ENCODE results near the gene METTL9.

METTL9 gene

DNA sequence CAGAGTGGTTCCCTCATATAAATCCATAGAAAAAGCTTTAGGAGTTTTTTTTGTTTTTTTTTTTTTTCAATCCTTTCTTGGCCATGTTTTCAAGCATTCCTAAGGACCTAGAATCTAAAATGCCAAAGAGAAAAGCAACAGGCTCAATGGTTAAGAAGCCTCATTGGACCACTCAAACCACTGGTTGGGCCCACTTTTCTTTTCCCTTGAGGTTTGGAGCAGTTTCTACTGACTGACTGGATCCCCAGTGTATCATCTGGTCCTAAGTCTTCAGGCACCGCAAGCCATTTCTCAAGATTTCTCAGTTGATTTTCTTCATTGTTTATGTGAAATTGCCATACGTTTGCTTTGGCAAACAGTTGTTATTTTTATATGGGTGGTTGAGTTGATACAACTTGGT lies 14.4 kb downstream of the METTL9 start:
- POLR2A ChIA-PET, result interaction anchor here (0.6 kb wide), 1 partner anchor 680 kb away, joined by 3 read pairs; no protein-coding TSS in a partner anchor
- DNase-seq (ENCODE audit: extremely low spot score), result no peak
- CTCF ChIA-PET, result no interaction called here
- TF ChIP-seq, protein P1, sequence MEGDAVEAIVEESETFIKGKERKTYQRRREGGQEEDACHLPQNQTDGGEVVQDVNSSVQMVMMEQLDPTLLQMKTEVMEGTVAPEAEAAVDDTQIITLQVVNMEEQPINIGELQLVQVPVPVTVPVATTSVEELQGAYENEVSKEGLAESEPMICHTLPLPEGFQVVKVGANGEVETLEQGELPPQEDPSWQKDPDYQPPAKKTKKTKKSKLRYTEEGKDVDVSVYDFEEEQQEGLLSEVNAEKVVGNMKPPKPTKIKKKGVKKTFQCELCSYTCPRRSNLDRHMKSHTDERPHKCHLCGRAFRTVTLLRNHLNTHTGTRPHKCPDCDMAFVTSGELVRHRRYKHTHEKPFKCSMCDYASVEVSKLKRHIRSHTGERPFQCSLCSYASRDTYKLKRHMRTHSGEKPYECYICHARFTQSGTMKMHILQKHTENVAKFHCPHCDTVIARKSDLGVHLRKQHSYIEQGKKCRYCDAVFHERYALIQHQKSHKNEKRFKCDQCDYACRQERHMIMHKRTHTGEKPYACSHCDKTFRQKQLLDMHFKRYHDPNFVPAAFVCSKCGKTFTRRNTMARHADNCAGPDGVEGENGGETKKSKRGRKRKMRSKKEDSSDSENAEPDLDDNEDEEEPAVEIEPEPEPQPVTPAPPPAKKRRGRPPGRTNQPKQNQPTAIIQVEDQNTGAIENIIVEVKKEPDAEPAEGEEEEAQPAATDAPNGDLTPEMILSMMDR (IDR thresholded peaks at IDR 0.05; ENCODE audit: control extremely low read depth, extremely low read depth, low read depth, missing control alignments), result no peak

DNA sequence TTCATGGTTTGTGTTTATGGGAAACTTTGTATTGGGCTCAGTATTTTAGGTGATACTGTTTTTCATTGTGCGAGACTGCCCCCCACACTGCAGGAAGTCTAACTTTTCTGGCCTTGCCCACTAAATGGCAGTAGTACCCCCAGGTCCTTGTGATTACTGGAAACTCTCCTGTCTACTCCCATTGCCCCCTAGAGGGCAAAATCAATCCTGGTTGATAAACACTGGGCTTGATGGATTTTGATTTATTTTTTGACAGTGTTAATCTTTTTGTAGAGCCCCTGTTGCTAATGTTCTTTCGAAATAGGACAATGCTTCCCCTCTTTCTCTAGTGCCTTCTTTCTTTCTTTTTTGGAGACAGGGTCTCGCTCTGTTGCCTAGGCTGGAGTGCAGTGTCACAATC lies 15.5 kb downstream of the METTL9 start:
- POLR2A ChIA-PET, result no interaction called here
- TF ChIP-seq, protein P1 (IDR thresholded peaks at IDR 0.05; ENCODE audit: control extremely low read depth, extremely low read depth, low read depth, missing control alignments), result no peak
- DNase-seq (ENCODE audit: extremely low spot score), result no peak
- CTCF ChIA-PET, result interaction anchor here (1.5 kb wide), 1 partner anchor 42 kb away, joined by 6 read pairs; no protein-coding TSS in a partner anchor

DNA sequence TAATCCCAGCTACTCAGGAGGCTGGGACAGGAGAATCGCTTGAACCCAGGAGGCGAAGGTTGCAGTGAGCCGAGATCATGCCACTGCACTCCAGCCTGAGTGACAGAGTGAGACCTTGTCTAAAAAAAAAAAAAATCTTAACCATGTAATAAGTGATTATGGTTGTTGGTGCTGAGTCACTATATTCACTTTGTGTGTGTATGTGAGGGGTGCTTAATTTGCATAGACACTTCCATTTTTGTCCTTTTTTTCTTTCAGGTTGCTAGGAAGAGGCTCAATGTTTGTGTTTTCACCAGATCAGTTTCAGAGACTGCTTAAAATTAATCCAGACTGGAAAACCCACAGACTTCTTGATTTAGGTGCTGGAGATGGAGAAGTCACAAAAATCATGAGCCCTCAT lies 18.2 kb downstream of the METTL9 start:
- ChIA-PET CTCF (interaction anchor here (1.2 to 1.5 kb wide), 3 partner anchors 14 to 40 kb away, joined by 3 to 5 read pairs (median 4); no protein-coding TSS in a partner anchor), POLR2A (no interaction called here)
- no peak for DNase-seq (ENCODE audit: extremely low spot score)
- TF ChIP-seq, protein P1 (IDR thresholded peaks at IDR 0.05; ENCODE audit: control extremely low read depth, extremely low read depth, low read depth, missing control alignments), result no peak

DNA sequence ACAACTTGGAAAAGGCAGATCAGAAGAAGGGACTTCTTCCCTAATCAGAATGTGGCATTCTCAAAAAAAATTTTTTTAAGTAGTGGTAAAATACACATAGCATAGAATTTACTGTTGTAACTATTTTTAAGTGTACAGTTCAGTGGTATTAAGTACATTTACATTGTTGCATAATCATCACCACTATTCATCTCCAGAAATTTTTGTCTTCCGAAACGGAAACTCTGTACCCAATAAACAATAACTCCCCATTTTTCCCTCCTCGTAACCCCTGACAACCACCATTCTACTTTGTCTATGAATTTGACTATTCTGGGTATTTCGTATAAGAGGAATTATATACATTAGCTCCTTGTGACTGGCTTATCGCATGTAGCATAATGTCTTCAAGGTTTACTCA lies 18.9 kb downstream of the METTL9 start:
- ChIA-PET CTCF (interaction anchor here (1.2 kb wide), 1 partner anchor 39 kb away, joined by 3 read pairs; no protein-coding TSS in a partner anchor), POLR2A (no interaction called here)
- TF ChIP-seq, protein P1 (IDR thresholded peaks at IDR 0.05; ENCODE audit: control extremely low read depth, extremely low read depth, low read depth, missing control alignments), result no peak
- DNase-seq (ENCODE audit: extremely low spot score), result no peak

DNA sequence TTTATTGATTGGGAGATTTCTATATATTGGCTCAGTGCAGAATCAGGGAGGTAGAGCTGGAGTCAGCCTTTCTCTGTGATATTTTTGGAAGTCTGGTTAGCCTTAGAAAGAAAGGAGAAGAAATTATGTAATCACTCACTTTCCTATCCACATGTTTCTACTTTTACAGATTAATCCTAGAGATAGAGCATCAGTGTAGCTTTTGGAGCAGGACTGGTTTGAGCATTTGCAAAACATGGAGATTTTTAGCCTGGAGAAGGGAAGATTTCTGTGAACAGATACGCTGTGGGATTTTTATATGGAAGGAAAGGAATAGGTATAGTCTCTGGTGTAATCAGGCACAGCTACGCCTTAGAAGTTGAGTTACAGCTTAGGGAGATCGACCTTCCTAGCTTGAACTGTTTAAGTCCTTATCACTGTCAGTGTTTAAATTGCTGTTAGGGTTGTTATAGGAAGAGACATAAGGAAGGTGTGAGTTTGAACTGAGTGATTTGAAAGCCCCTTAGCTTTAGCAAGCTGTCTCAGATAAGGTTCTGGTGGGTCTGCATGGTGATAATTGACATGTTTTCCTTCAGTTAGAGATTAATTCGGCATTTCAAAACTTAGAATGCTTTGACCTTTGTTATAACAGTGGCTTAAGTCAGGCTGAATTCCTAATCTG lies 20.5 kb downstream of the METTL9 start:
- TF ChIP-seq, protein P1 (IDR thresholded peaks at IDR 0.05; ENCODE audit: control extremely low read depth, extremely low read depth, low read depth, missing control alignments), result no peak
- DNase-seq (ENCODE audit: extremely low spot score), result no peak
- CTCF ChIA-PET, result interaction anchor here (0.7 kb wide), 1 partner anchor 16 kb away, joined by 3 read pairs; no protein-coding TSS in a partner anchor
- POLR2A ChIA-PET, result no interaction called here

DNA sequence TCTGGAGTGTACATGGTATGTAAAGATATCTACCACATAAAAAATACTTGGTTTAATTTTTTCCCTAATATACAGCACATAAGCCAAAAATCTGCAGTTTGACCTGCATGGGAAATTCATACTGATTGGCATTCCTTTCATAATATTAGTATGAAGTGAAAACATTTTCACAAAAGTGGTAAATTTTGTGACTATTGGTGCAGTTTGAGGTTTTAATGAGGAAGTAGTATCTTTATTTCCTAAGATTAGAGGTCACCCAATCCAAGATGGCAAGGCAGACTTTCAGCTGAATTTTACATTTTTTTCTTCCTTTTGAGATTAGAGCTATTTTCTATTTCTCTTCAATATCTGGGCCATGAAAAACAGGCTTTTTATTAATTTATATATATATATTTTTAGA lies 21.2 kb downstream of the METTL9 start:
- ChIA-PET CTCF (interaction anchor here (1.2 kb wide), 1 partner anchor 88 kb away, joined by 3 read pairs; no protein-coding TSS in a partner anchor), POLR2A (no interaction called here)
- no peak for DNase-seq (ENCODE audit: extremely low spot score)
- TF ChIP-seq, protein P1 (IDR thresholded peaks at IDR 0.05; ENCODE audit: control extremely low read depth, extremely low read depth, low read depth, missing control alignments), result no peak

All from GM10248 (cell line).